ENCODE measurements around the gene HSF5.
A peak's percentile ranks its signal among the peaks of the same experiment; 100 is the strongest.
"Not testable (repeated sequence)": the region's sequence is repeated elsewhere in the genome, so short reads cannot be mapped to it uniquely, and the experiment has no call there.

Gene HSF5

DNA sequence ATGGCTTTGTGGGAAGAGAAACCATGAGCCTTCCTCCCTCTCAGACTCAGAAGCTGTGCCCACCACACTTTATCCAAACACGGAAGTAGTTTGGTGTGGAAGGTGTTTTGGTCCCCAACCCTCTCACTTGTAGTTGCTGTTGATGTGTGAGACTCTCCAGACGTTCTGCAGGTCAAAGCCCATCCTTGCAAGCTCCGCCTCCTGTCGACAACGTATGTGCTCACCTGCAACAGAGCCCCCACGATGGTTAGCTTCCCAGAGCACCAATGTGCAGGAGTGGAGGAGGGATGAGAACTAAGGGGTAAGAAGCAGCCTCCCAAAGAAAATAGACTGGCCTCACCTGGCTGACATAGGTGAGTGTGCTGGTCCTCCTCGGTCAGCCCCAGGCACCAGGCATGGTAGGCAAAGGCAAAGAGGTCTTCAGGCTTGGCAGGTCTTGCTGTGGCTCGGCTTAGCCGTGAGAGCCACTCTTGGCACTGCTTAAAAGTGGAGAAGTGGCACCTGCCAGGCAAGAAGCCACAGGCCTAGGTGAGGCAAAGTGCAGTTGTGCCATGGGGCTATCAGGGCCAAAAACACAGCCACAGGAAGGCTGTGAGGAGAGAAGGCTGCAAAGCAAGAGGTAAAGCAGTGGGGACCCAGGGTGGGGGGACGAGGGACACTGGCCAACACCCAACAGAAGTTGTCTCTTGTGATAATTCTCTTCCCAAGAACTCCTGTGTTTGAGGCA, 20.3 kb upstream of the HSF5 start:
- no peak for DNase-seq (ENCODE audit: extremely low read depth, insufficient read length)
- Histone ChIP-seq H3K4me3 (replicated peaks; ENCODE audit: low read depth, low read length) (no peak overlapping the region), H3K27me3 (replicated peaks; ENCODE audit: control insufficient read depth, insufficient read depth, low read length) (no peaks in the 10 kb centered on the region), H3K36me3 (ENCODE audit: control insufficient read depth, insufficient read depth, low read length) (peaks cover 48% of the 10 kb centered on the region)
- TF ChIP-seq, protein P1, sequence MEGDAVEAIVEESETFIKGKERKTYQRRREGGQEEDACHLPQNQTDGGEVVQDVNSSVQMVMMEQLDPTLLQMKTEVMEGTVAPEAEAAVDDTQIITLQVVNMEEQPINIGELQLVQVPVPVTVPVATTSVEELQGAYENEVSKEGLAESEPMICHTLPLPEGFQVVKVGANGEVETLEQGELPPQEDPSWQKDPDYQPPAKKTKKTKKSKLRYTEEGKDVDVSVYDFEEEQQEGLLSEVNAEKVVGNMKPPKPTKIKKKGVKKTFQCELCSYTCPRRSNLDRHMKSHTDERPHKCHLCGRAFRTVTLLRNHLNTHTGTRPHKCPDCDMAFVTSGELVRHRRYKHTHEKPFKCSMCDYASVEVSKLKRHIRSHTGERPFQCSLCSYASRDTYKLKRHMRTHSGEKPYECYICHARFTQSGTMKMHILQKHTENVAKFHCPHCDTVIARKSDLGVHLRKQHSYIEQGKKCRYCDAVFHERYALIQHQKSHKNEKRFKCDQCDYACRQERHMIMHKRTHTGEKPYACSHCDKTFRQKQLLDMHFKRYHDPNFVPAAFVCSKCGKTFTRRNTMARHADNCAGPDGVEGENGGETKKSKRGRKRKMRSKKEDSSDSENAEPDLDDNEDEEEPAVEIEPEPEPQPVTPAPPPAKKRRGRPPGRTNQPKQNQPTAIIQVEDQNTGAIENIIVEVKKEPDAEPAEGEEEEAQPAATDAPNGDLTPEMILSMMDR (IDR thresholded peaks at IDR 0.05; ENCODE audit: insufficient read depth, low read length, poor library complexity, severe bottlenecking) = no peak

DNA sequence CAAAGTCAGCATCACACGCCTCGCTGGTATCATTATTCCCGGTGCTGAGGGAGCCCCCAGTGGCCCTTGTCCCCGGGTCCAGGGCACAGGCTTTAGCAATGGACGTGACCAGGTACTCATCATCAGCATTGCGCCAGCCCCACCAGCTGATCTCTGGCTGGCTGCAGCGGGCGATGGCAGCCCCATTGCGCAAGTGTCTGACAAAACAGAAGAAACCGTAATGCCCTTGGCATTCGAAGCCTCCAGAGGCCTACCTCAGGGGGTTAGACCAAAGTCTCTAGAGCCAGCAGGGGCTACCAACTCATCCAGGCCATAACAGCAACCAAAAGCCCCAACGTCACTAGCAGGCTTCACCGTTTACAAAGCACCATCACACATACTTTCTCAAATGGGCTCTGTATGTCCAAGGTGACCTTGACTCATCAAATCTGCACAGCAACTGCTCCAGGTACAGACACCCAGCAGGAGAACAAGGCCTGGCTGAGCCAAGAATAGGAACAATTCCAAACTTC, 19.0 kb upstream of the HSF5 start:
- Histone ChIP-seq H3K4me3 (replicated peaks; ENCODE audit: low read depth, low read length) (no peak overlapping the region), H3K36me3 (ENCODE audit: control insufficient read depth, insufficient read depth, low read length) (peaks cover 46% of the 10 kb centered on the region), H3K27me3 (replicated peaks; ENCODE audit: control insufficient read depth, insufficient read depth, low read length) (no peaks in the 10 kb centered on the region)
- DNase-seq (ENCODE audit: extremely low read depth, insufficient read length) = no peak
- TF ChIP-seq, protein P1 (IDR thresholded peaks at IDR 0.05; ENCODE audit: insufficient read depth, low read length, poor library complexity, severe bottlenecking) = no peak

DNA sequence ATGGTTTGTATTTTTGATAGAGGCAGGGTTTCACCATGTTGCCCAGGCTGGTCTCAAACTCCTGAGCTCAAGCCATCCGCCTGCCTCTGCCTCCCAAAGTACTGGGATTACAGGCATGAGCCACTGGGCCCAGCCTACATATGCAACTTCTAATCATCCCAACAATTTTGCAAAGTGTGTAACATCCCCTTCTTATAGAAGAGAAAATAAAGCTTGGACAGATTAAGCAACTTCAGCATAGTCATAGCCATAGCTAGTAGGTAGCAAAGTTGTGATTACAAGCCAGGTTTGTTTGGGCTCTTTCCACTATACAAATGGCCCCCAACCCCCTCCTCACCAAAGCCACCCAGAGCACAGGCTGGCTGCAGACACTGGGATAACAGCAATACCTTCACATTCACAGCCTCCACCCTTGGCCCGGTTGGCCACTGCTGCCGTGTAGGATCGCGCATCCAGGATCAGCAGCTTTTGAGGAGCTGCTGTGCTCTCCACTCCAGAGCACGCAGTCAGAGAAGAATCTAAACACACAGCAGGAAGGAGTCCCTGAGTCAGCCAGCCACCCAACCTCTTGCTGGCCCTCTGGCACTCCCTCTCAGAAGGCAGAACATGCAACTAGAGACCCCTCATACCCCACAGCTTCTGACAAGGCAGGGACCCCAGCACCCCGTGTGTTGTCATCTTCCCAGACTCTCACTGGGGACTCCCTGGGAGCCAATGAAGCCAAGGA, 18.3 kb upstream of the HSF5 start:
- no peak for DNase-seq (ENCODE audit: extremely low read depth, insufficient read length)
- H3K36me3 ChIP-seq (ENCODE audit: control insufficient read depth, insufficient read depth, low read length) = peaks cover 46% of the 10 kb centered on the region
- H3K4me3 ChIP-seq (replicated peaks; ENCODE audit: low read depth, low read length) = no peak overlapping the region
- TF ChIP-seq, protein P1 (IDR thresholded peaks at IDR 0.05; ENCODE audit: insufficient read depth, low read length, poor library complexity, severe bottlenecking) = no peak
- H3K27me3 ChIP-seq (replicated peaks; ENCODE audit: control insufficient read depth, insufficient read depth, low read length) = no peaks in the 10 kb centered on the region

DNA sequence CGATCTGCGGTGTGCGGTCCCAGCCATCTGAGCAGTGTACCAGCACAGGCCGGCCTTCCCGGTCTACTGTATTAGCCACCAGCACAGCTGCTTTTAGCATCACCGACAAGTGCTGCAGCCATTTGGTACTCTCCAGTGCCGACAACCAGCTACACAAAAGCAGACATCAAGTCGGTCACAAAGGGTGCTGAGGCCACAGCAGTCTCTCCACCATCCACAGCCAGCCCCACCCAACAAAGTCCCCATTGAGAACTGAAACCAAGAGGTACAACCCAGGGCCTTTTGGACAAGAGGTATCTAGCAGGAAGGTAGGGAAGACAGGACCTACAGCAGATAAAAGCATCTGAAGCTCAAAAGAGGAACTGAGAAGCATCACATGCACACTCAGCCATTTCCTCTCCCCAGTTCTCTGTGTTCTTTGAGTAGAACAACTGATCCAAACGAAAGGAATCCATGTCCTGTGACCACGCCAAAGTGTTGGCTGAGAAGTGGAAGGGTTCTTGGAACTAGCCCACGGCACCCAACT, 16.7 kb upstream of the HSF5 start:
- TF ChIP-seq, protein P1 (IDR thresholded peaks at IDR 0.05; ENCODE audit: insufficient read depth, low read length, poor library complexity, severe bottlenecking) = no peak
- Histone ChIP-seq H3K27me3 (replicated peaks; ENCODE audit: control insufficient read depth, insufficient read depth, low read length) (no peaks in the 10 kb centered on the region), H3K4me3 (replicated peaks; ENCODE audit: low read depth, low read length) (no peak overlapping the region), H3K36me3 (ENCODE audit: control insufficient read depth, insufficient read depth, low read length) (peaks cover 42% of the 10 kb centered on the region)
- peak; percentile 72 for DNase-seq (ENCODE audit: extremely low read depth, insufficient read length)

DNA sequence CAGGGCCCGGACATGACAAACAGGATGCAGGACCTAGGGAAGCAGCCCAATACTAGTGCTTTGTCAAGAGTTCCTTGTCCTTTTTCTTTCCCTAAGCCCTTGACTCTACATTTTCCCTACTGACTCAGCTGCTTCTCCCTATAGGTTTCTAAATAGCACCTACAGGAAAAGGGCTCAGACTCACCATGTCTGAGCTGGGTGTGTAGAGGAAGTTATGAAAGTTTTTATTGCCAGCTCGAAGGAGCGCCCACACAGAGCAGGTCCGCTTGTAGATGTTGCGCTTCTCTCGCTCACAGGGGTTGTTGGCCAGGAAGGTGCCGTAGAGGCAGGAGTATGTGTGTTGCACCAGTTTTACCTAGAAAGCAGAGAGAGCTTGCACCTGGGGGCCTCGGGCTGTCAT, 15.7 kb upstream of the HSF5 start:
- H3K27me3 ChIP-seq (replicated peaks; ENCODE audit: control insufficient read depth, insufficient read depth, low read length) = no peaks in the 10 kb centered on the region
- no peak overlapping the region for H3K4me3 ChIP-seq (replicated peaks; ENCODE audit: low read depth, low read length)
- TF ChIP-seq, protein P1 (IDR thresholded peaks at IDR 0.05; ENCODE audit: insufficient read depth, low read length, poor library complexity, severe bottlenecking) = no peak
- H3K36me3 ChIP-seq (ENCODE audit: control insufficient read depth, insufficient read depth, low read length) = peaks cover 35% of the 10 kb centered on the region
- DNase-seq (ENCODE audit: extremely low read depth, insufficient read length) = no peak

DNA sequence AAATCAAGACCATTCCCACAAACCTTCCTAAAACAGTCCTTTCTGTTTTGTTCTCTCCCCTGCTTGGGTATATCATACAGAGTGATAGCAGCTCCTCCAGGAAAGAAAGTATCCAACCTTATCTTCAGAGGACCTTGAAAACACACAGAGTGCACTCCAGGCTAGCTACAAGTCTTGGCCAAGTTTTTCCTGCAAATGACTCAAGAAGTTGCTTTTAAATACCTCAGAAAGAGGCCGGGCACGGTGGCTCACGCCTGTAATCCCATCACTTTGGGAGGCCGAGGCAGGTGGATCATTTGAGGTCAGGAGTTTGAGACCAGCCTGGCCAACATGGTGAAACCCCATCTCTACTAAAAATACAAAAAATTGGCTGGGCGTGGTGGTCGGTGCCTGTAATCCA, 14.9 kb upstream of the HSF5 start:
- not testable (repeated sequence) for DNase-seq (ENCODE audit: extremely low read depth, insufficient read length); H3K4me3 ChIP-seq (replicated peaks; ENCODE audit: low read depth, low read length); H3K27me3 ChIP-seq (replicated peaks; ENCODE audit: control insufficient read depth, insufficient read depth, low read length)
- peaks cover 29% of the 10 kb centered on the region for H3K36me3 ChIP-seq (ENCODE audit: control insufficient read depth, insufficient read depth, low read length)

Measured in GM06990 (cell line).